NCI-H2171 (cell line): ENCODE measurements around the gene SHPK.

Experiments
- DNase-seq: peaks from one replicate; lab custom pipeline; 2025; lab: John Stamatoyannopoulos, UW

The SHPK gene

GRCh38 chr17:3660311-3660891 lies 24.4 kb upstream of the SHPK start:
- DNase-seq: no peak

GRCh38 chr17:3659541-3660111 lies 23.6 kb upstream of the SHPK start:
- no peak for DNase-seq

GRCh38 chr17:3658784-3659449 lies 22.9 kb upstream of the SHPK start:
- no peak for DNase-seq

- DNase-seq: no peak
These were observed 22.1 kb upstream of the SHPK start for GRCh38 chr17:3657874-3658783.

GRCh38 chr17:3657588-3657869 lies 21.5 kb upstream of the SHPK start:
- no peak for DNase-seq

- no peak for DNase-seq
These were observed 20.9 kb upstream of the SHPK start for GRCh38 chr17:3656755-3657587.

- no peak for DNase-seq
These were observed 20.3 kb upstream of the SHPK start for GRCh38 chr17:3656353-3656752.

- DNase-seq: no peak
These were observed 19.7 kb upstream of the SHPK start for GRCh38 chr17:3655766-3656165.

- DNase-seq: no peak
These were observed 11.9 kb upstream of the SHPK start for GRCh38 chr17:3647769-3648555.

GRCh38 chr17:3647251-3647650 lies 11.2 kb upstream of the SHPK start:
- DNase-seq: no peak

- no peak for DNase-seq
These were observed 9.3 kb upstream of the SHPK start for GRCh38 chr17:3645310-3645709.

GRCh38 chr17:3643889-3644349 lies 7.9 kb upstream of the SHPK start:
- DNase-seq: no peak

GRCh38 chr17:3641717-3642486 lies 5.9 kb upstream of the SHPK start:
- no peak for DNase-seq

- DNase-seq: no peak
These were observed 5.0 kb upstream of the SHPK start for GRCh38 chr17:3641014-3641413.

GRCh38 chr17:3639981-3640596 lies 4.0 kb upstream of the SHPK start:
- DNase-seq: no peak

GRCh38 chr17:3636908-3637373 lies 891 bp upstream of the SHPK start:
- no peak for DNase-seq

GRCh38 chr17:3635474-3636153 lies 436 bp downstream of the SHPK start:
- no peak for DNase-seq

GRCh38 chr17:3632287-3632686 lies 3.8 kb downstream of the SHPK start:
- DNase-seq: no peak

- no peak for DNase-seq
These were observed 5.3 kb downstream of the SHPK start for GRCh38 chr17:3630781-3631180.
